ENCODE data around the gene NHLRC3. TPM values are rescaled to one million over a fixed set of nuclear protein-coding genes. Genes with fewer than 3 reads are reported as not detected.

NHLRC3 gene
- total and polyA plus RNA-seq, 8 donors = 26.2 to 75.6 (median 67.2) TPM

GRCh38 chr13:39091586-39091985, 53.3 kb downstream of the NHLRC3 start:
- no peak for DNase-seq
- TF ChIP-seq, protein P1, sequence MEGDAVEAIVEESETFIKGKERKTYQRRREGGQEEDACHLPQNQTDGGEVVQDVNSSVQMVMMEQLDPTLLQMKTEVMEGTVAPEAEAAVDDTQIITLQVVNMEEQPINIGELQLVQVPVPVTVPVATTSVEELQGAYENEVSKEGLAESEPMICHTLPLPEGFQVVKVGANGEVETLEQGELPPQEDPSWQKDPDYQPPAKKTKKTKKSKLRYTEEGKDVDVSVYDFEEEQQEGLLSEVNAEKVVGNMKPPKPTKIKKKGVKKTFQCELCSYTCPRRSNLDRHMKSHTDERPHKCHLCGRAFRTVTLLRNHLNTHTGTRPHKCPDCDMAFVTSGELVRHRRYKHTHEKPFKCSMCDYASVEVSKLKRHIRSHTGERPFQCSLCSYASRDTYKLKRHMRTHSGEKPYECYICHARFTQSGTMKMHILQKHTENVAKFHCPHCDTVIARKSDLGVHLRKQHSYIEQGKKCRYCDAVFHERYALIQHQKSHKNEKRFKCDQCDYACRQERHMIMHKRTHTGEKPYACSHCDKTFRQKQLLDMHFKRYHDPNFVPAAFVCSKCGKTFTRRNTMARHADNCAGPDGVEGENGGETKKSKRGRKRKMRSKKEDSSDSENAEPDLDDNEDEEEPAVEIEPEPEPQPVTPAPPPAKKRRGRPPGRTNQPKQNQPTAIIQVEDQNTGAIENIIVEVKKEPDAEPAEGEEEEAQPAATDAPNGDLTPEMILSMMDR (IDR thresholded peaks at IDR 0.05) = no peak
- no peaks in the 10 kb centered on the region for H3K36me3 ChIP-seq
- no peak overlapping the region for H3K4me3 ChIP-seq
- intact Hi-C loops (cut with DNase I) = no loop called here
- H3K4me1 ChIP-seq = no peaks in the 10 kb centered on the region
- no peaks in the 10 kb centered on the region for H3K27me3 ChIP-seq
- H3K27ac ChIP-seq = no peak overlapping the region
- no peak for ATAC-seq
- H3K9me3 ChIP-seq = no peaks in the 10 kb centered on the region

DNA sequence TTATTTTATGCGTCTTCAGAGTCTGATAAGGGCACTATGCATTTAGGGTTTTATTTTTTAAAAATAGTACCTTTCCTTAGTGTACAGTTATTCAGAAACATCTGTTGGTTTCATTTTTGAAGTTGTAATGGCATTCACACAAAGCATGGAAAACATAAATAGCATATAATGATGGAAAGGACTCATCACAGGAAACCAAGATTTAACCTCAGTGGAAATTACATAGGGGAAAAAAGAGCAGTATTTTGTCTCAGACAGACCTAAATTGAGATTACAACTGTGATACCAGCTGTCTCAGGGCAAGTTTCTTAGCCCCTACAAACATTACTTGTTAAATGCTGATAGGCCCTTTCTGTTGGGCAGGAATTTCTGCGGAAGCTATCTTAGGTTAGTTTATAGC, 57.2 kb downstream of the NHLRC3 start:
- intact Hi-C loops (cut with DNase I) = no loop called here
- no peaks in the 10 kb centered on the region for H3K4me1 ChIP-seq
- no peaks in the 10 kb centered on the region for H3K27me3 ChIP-seq
- DNase-seq = no peak
- no peak overlapping the region for H3K4me3 ChIP-seq
- no peaks in the 10 kb centered on the region for H3K9me3 ChIP-seq
- TF ChIP-seq, protein P1 (IDR thresholded peaks at IDR 0.05) = no peak
- no peak overlapping the region for H3K27ac ChIP-seq
- no peak for ATAC-seq
- no peaks in the 10 kb centered on the region for H3K36me3 ChIP-seq

DNA sequence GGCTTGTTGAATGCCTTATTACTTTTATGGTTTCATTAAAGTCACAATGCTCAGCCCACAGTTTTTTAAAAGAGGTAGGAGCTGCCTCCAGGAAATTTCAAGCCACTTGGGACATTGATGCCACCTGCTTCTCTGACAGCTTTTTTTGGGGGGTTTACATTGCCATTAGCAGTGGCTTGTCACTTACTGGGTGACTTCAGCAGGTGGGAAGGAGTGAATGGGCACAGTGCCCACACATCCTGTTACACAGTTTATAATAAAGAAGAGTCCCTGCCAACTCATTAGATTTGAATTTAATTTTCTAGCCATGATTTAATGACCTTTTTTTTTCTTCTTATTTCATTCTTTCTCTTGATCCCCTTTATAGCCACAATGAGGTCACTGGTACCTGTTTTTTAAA, 61.0 kb downstream of the NHLRC3 start:
- Histone ChIP-seq H3K27ac (no peak overlapping the region), H3K4me3 (no peak overlapping the region), H3K36me3 (no peaks in the 10 kb centered on the region), H3K9me3 (no peaks in the 10 kb centered on the region), H3K27me3 (no peaks in the 10 kb centered on the region), H3K4me1 (no peaks in the 10 kb centered on the region)
- TF ChIP-seq, protein P1 (IDR thresholded peaks at IDR 0.05) = no peak
- no peak for DNase-seq
- no peak for ATAC-seq
- intact Hi-C loops (cut with DNase I) = no loop called here

Other genes starting within 250 kb of the NHLRC3 start
- gene STOML3, start 47.6 kb upstream of the NHLRC3 start, total RNA-seq = 1 to 10 TPM in 1 of 2 donors, not detected in 1; 2.8 TPM
- gene STOML3, start 47.6 kb upstream of the NHLRC3 start, polyA plus RNA-seq (ENCODE audit: insufficient read length in 6 of 6) = 1 to 10 TPM in 4 of 6 donors, under 1 TPM in 2; 0.35 to 3.5 (median 1.7) TPM
- gene PROSER1, start 367 bp upstream of the NHLRC3 start, total RNA-seq = 10 to 100 TPM; 28.3 to 38.4 TPM
- 10 to 100 TPM; 41.6 to 54.0 (median 44.0) TPM for gene PROSER1, start 367 bp upstream of the NHLRC3 start, polyA plus RNA-seq (ENCODE audit: insufficient read length in 6 of 6)

Measured in left lung (tissue), 10 donors.